Fibroblast of pulmonary artery (primary cell): ENCODE results near the gene IQCM.

Source experiments
- DNase-seq: peaks from one replicate; pipeline ENCODE4 v3.0.0-alpha.2; 2010; ENCODE audit warnings: low read depth
- H3K4me3 ChIP-seq: replicated peaks from 2 replicates; pipeline ENCODE4 v1.5.1; 2011; ENCODE audit warnings: low read depth, mild to moderate bottlenecking, control low read depth, low read length, moderate library complexity
- CTCF ChIP-seq: IDR thresholded peaks from 2 replicates; pipeline ENCODE4 v1.5.1; 2011; ENCODE audit warnings: mild to moderate bottlenecking, control low read depth, low read length, inconsistent platforms; ENCODE audit errors: missing control alignments

Gene IQCM

DNA sequence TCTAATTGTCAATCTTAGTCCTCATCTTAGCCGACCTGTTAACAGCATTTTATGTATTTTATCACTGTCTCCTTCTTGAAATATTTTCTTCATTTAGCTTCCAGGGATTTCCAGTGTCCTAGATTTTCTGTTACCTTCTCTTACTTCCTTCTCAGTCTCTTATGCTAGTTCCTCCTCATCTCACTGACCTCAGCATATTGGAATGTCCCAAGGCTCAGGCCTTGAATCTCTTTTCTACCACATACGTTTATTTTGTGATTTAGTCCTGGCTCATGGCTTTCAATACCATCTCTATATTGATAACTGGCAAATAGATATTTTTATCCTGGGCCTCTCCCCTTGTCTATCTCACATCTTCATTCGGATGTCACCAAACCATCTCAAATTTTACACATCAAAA is 61.1 kb downstream of the IQCM start:
- TF ChIP-seq CTCF = no peak
- peak; percentile 30 for DNase-seq
- H3K4me3 ChIP-seq = no peak overlapping the region

GRCh38 chr4:149752729-149753128 is 62.9 kb downstream of the IQCM start:
- DNase-seq = no peak
- no peak overlapping the region for H3K4me3 ChIP-seq
- no peak for TF ChIP-seq CTCF

GRCh38 chr4:149751174-149751573 is 64.5 kb downstream of the IQCM start:
- TF ChIP-seq CTCF = no peak
- no peak overlapping the region for H3K4me3 ChIP-seq
- DNase-seq = no peak

DNA sequence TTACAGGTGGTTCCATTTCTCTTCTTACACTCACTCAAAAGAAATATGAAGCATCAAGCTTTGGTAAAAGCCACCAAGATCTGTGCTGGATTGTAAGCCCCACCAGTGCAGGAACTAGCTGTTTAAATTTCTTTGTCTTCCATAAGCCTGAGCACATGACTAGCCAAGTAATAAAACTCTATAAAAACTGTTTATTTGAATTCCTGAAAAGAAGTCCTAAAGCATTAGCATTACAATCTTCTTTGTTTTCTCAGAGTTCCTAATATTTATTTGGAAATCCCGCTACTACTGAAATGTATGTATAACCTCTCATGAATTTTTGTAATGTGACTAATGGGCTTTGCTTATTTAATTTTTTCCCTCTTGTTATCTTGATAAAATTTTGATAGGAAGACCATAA is 65.9 kb downstream of the IQCM start:
- no peak for TF ChIP-seq CTCF

DNA sequence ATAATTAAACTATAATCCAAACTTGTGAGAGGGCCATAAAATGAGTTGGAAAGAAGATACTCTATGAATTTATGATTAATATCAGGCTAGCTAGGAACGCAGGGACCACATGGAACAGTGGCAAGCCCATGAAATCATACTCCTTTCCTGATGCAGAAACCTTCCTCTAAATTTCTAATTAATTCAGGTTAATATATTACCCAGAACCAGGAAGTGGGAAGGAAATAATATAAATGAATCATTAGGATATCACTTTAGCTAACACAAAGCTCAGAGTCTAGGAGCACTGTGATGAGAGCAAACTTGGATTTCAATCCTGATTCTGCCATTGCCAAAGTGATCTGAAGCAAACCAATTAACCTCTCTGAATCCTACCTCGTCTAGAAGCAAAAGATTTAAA is 68.0 kb downstream of the IQCM start:
- DNase-seq = no peak
- no peak overlapping the region for H3K4me3 ChIP-seq
- TF ChIP-seq CTCF = no peak

More for the DNA sequence above, 65.9 kb downstream of the IQCM start:
- no peak overlapping the region for H3K4me3 ChIP-seq
- no peak for DNase-seq

DNA sequence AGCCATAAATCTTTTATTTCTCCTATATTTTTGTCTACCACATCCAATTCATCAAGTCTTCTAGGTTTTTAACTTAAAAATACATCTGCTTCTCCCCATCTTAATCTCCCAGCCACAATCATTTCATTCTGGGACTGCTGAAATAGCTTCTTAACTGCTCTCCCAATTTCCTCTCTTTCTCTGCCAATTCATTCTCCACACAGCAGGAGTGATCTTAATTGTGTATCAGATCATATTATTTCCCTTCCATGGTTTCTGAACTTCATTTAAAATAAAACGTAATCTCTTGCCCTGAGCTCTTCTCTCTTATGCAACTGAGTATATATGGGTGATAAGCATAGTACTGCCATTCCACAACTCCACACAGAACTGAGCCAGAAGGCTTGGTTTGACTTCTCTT is 69.4 kb downstream of the IQCM start:
- no peak for TF ChIP-seq CTCF
- no peak for DNase-seq

GRCh38 chr4:149741186-149741831 is 74.3 kb downstream of the IQCM start:
- no peak for TF ChIP-seq CTCF

More for the DNA sequence above, 69.4 kb downstream of the IQCM start:
- H3K4me3 ChIP-seq = no peak overlapping the region

More at GRCh38 chr4:149741186-149741831, 74.3 kb downstream of the IQCM start:
- H3K4me3 ChIP-seq = no peak overlapping the region
- no peak for DNase-seq
